DOHH2 (cell line): ENCODE measurements around the gene TMEM39A.

ENCODE experiments used
- H3F3A ChIP-seq: fragments of 200-600 bp; sonication (generic), shearing (Covaris generic); 2 replicates; pipeline ENCODE4 v1.6.0; 2016; ENCODE audit warnings: antibody characterized with exemption, mild to moderate bottlenecking; ENCODE audit not compliant: control insufficient read depth, insufficient read depth
- H3K27ac ChIP-seq: fragments of 200-600 bp; sonication (generic); 2 replicates; pipeline ENCODE4 v1.5.1; 2014; ENCODE audit warnings: low read depth, mild to moderate bottlenecking, low read length, moderate library complexity
- H3K27me3 ChIP-seq: fragments of 200-600 bp; sonication (generic); 2 replicates; pipeline ENCODE4 v1.6.1; 2014; ENCODE audit warnings: mild to moderate bottlenecking, low read length, mixed read lengths; ENCODE audit not compliant: control insufficient read depth
- H3K36me3 ChIP-seq: fragments of 200-600 bp; sonication (generic); 2 replicates; pipeline ENCODE4 v1.6.1; 2014; ENCODE audit warnings: mild to moderate bottlenecking, low read length, moderate library complexity, mixed read lengths; ENCODE audit not compliant: control insufficient read depth
- H3K4me1 ChIP-seq: fragments of 200-600 bp; sonication (generic); 2 replicates; pipeline ENCODE4 v1.6.1; 2014; ENCODE audit warnings: mild to moderate bottlenecking, low read length, mixed read lengths; ENCODE audit not compliant: control insufficient read depth
- H3K4me2 ChIP-seq: fragments of 200-600 bp; sonication (generic); 2 replicates; pipeline ENCODE4 v1.6.0; 2014; ENCODE audit warnings: mild to moderate bottlenecking, low read length, moderate library complexity
- H3K4me3 ChIP-seq: fragments of 200-600 bp; sonication (generic); 2 replicates; pipeline ENCODE4 v1.5.1; 2014; ENCODE audit warnings: mild to moderate bottlenecking, low read length, mixed read lengths
- H3K79me2 ChIP-seq: fragments of 200-600 bp; sonication (generic); 2 replicates; pipeline ENCODE4 v1.6.1; 2014; ENCODE audit warnings: mild to moderate bottlenecking, low read length, mixed read lengths; ENCODE audit not compliant: control insufficient read depth
- H3K9me2 ChIP-seq: fragments of 200-600 bp; sonication (generic); replicated peaks from 2 replicates; pipeline ENCODE4 v1.6.1; 2014; ENCODE audit warnings: mild to moderate bottlenecking, low read length, mixed read lengths; ENCODE audit not compliant: control insufficient read depth
- H3K9me3 ChIP-seq: fragments of 200-600 bp; sonication (generic); 2 replicates; pipeline ENCODE4 v1.6.1; 2014; ENCODE audit warnings: antibody characterized with exemption, low read length, mixed read lengths; ENCODE audit not compliant: control insufficient read depth, insufficient read depth
- H4K20me1 ChIP-seq: fragments of 200-600 bp; sonication (generic); 2 replicates; pipeline ENCODE4 v1.6.0; 2014; ENCODE audit warnings: low read depth, mild to moderate bottlenecking, antibody characterized with exemption, low read length, moderate library complexity; ENCODE audit not compliant: control insufficient read depth, insufficient read depth
- CTCF ChIP-seq: fragments of 200-600 bp; sonication (generic); IDR thresholded peaks from one replicate; pipeline ENCODE4 v1.5.1; 2014; ENCODE audit warnings: antibody characterized with exemption, mild to moderate bottlenecking, low read depth, low read length; ENCODE audit not compliant: poor library complexity, severe bottlenecking
- EZH2phosphoT487 ChIP-seq: fragments of 200-600 bp; sonication (generic); IDR thresholded peaks from 2 replicates; pipeline ENCODE4 v1.6.1; 2017; ENCODE audit warnings: borderline replicate concordance, mild to moderate bottlenecking, antibody characterized with exemption, low read length, moderate library complexity, mixed read lengths

TMEM39A gene

GRCh38 chr3:119483101-119483500 lies 19.7 kb upstream of the TMEM39A start:
- Histone ChIP-seq H3K9me2 (no peaks in the 10 kb centered on the region), H4K20me1 (no peaks in the 10 kb centered on the region), H3K4me1 (no peaks in the 10 kb centered on the region), H3K4me2 (no peak overlapping the region), H3K79me2 (no peaks in the 10 kb centered on the region), H3K27me3 (no peaks in the 10 kb centered on the region), H3F3A (no peaks in the 10 kb centered on the region), H3K4me3 (no peak overlapping the region), H3K9me3 (no peaks in the 10 kb centered on the region), H3K36me3 (peaks cover 53% of the 10 kb centered on the region), H3K27ac (no peak overlapping the region)
- TF ChIP-seq CTCF = no peak
- TF ChIP-seq EZH2phosphoT487 = no peak

- H3K27ac ChIP-seq = no peak overlapping the region
Measured at GRCh38 chr3:119481079-119481478, 17.7 kb upstream of the TMEM39A start.

GRCh38 chr3:119470866-119471265 lies 7.5 kb upstream of the TMEM39A start:
- Histone ChIP-seq H3K79me2 (peaks cover 26% of the 10 kb centered on the region), H3K27me3 (no peaks in the 10 kb centered on the region), H3K4me1 (peaks cover 25% of the 10 kb centered on the region), H3K27ac (no peak overlapping the region), H3K4me3 (no peak overlapping the region), H3K36me3 (peaks cover 25% of the 10 kb centered on the region), H3F3A (peaks cover 6% of the 10 kb centered on the region; the same call in 1 of the 2 replicates), H3K9me2 (no peaks in the 10 kb centered on the region), H3K4me2 (0 out of 2 replicates have a peak overlapping the region, but pooled peaks have one; percentile 84), H3K9me3 (no peaks in the 10 kb centered on the region), H4K20me1 (no peaks in the 10 kb centered on the region)
- TF ChIP-seq CTCF = no peak
- no peak for TF ChIP-seq EZH2phosphoT487

More at GRCh38 chr3:119481079-119481478, 17.7 kb upstream of the TMEM39A start:
- Histone ChIP-seq H3K27me3 (no peaks in the 10 kb centered on the region), H3K79me2 (no peaks in the 10 kb centered on the region), H3F3A (no peaks in the 10 kb centered on the region), H3K4me3 (no peak overlapping the region), H3K36me3 (peaks cover 49% of the 10 kb centered on the region), H3K4me1 (no peaks in the 10 kb centered on the region), H3K9me3 (no peaks in the 10 kb centered on the region), H3K4me2 (no peak overlapping the region), H4K20me1 (no peaks in the 10 kb centered on the region), H3K9me2 (no peaks in the 10 kb centered on the region)
- no peak for TF ChIP-seq EZH2phosphoT487
- no peak for TF ChIP-seq CTCF
